ENCODE measurements around the gene SNX24. TPM values are rescaled to one million over a fixed set of nuclear protein-coding genes. Genes with fewer than 3 reads are reported as not detected.
"Not testable (repeated sequence)": the region's sequence is repeated elsewhere in the genome, so short reads cannot be mapped to it uniquely, and the experiment has no call there.

SNX24 gene
- total RNA-seq, 4 donors from 2014 or later = 13.3 to 21.5 (median 17.9) TPM

DNA sequence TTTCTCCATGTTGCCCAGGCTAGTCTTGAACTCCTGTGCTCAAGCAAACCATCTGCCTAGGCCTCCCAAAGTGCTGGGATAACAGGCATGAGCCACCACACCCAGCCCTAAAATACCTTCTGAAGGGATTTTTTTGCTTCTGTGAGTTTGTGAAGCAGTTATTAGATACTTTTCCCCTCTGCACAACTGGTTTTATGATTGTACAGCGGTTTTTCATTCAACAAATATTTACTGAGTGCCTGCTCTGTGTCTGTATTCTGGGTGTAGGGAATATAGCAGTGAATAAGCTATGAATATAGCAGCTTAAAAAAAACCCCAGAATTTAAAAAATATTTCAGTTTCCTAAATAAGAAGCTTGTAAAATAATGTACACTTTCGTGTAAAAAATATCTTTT is 2.3 kb downstream of the SNX24 start:
- TF ChIP-seq CTCF (IDR thresholded peaks at IDR 0.05) = no peak
- ATAC-seq (ENCODE audit: low FRiP score) (no peak), DNase-seq (ENCODE audit: low spot score) (no peak)

DNA sequence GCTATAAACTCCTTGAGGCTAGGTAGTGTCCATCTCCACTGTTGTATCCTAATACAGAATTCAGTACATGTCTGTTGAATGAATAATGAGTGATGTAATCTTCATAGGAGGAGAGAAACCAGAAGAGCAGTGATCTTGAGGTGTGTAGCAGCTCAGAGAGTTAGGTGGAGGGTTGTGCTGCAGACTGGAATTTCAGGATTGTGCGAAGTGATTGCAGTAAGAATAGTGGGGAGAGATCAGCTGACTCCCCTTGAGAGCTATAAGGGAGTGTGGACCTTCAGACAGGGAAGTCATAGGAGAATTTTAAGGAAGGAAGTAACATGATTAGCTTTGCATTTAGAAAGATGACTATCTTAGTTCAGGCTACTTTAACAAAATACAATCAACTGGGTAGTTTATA is 4.4 kb downstream of the SNX24 start:
- ATAC-seq (ENCODE audit: low FRiP score) (no peak), DNase-seq (ENCODE audit: low spot score) (no peak)
- TF ChIP-seq CTCF (IDR thresholded peaks at IDR 0.05) = no peak

GRCh38 chr5:122857538-122857937 is 12.1 kb downstream of the SNX24 start:
- not testable (repeated sequence) for DNase-seq (ENCODE audit: low spot score); ATAC-seq (ENCODE audit: low FRiP score)

- no peak for TF ChIP-seq CTCF (IDR thresholded peaks at IDR 0.05)
- no peak for ATAC-seq (ENCODE audit: low FRiP score)
- no peak for DNase-seq (ENCODE audit: low spot score)
Observed at GRCh38 chr5:122858451-122858850, 13.0 kb downstream of the SNX24 start.

DNA sequence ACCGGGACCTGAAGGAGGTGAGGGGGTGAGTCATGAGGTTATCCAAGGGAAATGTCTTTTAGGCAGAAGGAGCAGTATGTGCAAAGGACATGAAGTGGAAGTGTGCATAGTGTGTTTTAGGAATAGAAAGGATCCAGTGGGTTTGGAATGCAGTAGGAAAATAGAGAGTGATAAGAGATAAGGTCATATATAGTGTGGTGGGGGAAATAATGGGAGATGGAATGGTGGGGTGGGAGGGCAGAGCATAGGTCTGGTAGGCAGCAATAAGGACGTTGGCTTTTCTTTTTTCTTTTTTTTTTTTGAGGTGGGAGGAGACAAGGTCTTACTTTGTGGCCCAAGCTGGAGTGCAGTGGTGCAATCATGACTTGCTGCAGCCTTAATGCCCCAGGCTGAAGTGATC is 17.8 kb downstream of the SNX24 start:
- no peak for DNase-seq (ENCODE audit: low spot score)
- TF ChIP-seq CTCF (IDR thresholded peaks at IDR 0.05) = no peak

DNA sequence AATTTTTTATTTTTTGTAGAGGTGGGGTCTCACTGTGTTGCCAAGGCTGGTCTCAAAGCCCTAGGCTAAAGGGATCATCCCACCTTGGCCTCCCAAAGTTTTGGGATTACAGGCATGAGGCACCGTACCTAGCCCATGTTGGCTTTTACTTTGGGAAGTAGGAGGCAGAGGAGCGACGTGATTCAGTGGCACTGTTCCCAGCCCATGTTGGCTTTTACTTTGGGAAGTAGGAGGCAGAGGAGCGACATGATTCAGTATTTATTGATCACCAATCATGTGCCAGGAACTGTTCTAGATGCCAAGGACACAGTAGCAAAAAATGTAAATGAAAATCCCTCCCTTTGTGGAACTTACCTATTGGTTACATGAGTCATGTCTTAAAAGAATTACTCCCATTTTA is 18.3 kb downstream of the SNX24 start:
- no peak for TF ChIP-seq CTCF (IDR thresholded peaks at IDR 0.05)
- no peak for ATAC-seq (ENCODE audit: low FRiP score)
- DNase-seq (ENCODE audit: low spot score) = no peak

More for the DNA sequence above, 17.8 kb downstream of the SNX24 start:
- no peak for ATAC-seq (ENCODE audit: low FRiP score)

DNA sequence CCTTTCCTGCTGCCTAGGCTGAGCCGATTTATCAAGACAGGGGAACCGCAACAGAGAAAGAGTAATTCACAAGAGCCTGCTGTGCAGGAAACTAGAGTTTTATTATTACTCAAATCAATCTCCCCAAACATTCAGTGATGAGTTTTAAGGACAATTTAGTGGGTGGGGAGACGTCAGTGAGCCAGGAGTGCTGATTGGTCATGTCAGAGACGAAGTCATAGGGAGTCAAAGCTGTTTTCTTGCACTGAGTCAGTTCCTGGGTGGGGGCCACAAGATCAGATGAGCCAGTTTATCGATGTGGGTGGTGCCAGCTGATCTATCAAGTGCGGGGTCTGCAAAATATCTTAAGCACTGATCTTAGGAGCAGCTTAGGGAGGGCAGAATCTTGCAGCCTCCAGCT is 19.0 kb downstream of the SNX24 start:
- no peak for ATAC-seq (ENCODE audit: low FRiP score)
- DNase-seq (ENCODE audit: low spot score) = no peak
- no peak for TF ChIP-seq CTCF (IDR thresholded peaks at IDR 0.05)

- no peak for DNase-seq (ENCODE audit: low spot score)
- ATAC-seq (ENCODE audit: low FRiP score) = no peak
- no peak for TF ChIP-seq CTCF (IDR thresholded peaks at IDR 0.05)
Observed at GRCh38 chr5:122864842-122865241, 19.4 kb downstream of the SNX24 start.

All from omental fat pad (tissue), 4 donors.